HG02884 (cell line): ENCODE measurements around the gene ZMYM5.
"Not testable (repeated sequence)": the region's sequence is repeated elsewhere in the genome, so short reads cannot be mapped to it uniquely, and the experiment has no call there.

Experiments used
- ATAC-seq: cut with Tn5 transposase; IDR thresholded peaks from one replicate; pipeline ENCODE4 v1.9.1; 2021; ENCODE audit warnings: mild to moderate bottlenecking, moderate library complexity; ENCODE audit not compliant: unreplicated experiment

ZMYM5 gene

DNA sequence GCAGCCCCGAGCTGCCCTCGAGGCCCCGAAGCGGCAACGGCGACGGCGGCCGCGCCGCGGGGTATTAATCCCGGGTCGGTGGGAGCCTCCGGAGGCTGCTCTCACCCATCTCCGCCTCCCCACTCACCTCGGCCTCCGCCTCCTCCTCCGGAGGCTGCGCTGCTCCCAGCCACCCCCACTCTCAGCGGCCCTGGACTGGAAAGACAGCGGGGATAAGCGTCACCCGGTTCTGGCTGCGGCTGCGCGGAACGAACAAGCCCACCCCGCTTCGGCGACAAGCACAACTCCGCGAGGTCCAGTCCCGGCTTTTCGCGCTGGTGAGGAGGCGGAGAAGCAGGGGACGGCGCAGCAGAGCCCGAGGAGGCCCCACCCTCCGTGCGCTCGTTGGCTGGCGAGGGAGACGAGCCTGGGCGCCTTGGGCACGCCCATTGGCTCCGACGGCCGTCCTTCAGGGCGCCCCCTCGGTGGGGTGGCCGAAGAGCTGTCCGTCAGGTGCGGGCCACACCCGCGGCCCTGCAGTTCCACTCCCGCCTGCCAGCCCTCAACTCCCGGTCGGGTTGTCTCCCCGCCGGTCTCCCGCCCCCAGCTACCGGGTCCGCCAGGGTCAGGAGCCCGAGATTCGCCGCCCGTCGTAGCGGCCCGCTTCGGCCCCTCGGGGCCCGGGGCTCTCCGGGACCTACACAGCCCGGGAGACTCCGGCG, at the start of gene ZMYM5:
TSS of gene ZMYM5 (minus strand) at position 327 of the 701 bp plus-strand sequence. CDS start 11,469 bp downstream, outside the sequence.
- peak; percentile 80 for ATAC-seq

DNA sequence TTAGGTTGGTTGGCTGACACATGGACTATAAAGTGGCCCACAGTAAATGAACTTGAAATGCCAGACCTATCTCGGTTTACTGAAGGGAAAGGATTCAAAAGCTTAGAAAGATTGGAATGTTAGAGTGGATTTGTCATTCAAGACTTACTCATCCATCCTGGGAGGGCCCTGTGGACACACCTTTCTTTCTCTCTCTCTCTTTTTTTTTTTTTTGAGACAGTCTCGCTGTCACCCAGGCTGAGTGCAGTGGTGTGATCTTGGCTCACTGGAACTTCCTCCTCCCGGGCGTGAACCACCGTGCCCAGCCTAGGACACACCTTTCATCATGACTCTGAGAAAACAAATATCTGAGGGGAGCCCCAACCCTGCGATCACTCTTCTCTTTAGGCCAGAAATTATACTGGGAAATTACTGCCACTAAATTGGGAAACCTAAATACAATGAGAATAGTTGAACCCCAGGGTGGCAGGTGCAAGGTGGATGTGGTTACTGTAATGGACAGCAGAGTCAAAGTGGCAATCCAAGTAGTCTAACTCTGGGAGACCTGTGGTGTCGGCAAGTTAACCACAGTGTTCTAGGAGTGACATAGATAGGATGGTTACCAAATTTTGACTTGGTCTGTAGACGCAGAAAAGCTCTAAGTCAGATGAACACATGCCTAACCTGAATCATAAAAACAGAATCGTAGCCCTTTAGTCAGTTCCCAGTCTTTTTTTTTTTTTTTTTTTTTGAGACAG, 47.1 kb upstream of the ZMYM5 start:
- no peak for ATAC-seq

- no peak for ATAC-seq
Observed at GRCh38 chr13:19908350-19908986, 45.0 kb upstream of the ZMYM5 start.

- ATAC-seq, result not testable (repeated sequence)
Observed at GRCh38 chr13:19905487-19906195, 42.2 kb upstream of the ZMYM5 start.

GRCh38 chr13:19890030-19890429, 26.6 kb upstream of the ZMYM5 start:
- no peak for ATAC-seq

DNA sequence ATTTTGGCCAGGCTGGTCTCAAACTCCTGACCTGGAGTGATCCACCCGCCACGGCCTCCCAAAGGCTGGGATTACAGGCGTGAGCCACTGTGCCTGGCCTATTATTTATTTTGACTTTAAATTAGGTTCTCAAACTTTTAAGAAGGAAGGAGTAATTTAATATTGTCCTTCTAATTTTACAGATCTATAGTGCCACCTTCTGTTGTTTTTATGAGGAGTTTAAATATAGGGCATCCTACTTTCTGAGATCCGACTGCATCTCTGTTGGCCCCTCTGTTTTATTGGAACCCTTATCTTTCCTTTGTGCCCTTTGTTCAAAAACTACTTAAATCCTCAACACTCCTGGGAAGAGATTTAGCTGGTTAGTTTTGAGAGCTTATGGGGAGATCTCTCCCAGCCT, 25.4 kb upstream of the ZMYM5 start:
- no peak for ATAC-seq

- ATAC-seq, result no peak
Observed at GRCh38 chr13:19882231-19882630, 18.8 kb upstream of the ZMYM5 start.

DNA sequence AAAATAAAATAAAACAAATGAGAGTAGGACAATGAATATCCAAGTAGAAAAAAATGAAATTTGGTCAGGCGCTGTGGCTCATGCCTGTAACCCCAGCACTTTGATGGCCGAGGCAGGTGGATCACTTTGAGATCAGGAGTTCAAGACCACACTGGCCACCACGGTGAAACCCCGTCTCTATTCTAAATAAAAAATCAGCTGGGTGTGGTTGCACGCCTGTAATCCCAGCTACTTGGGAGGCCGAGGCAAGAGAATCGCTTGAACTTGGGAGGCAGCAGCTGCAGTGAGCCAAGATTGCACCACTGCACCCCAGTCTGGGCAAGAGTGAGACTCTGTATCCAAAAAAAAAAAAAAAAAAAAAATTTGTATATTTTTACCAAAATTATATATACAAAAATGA, 18.2 kb upstream of the ZMYM5 start:
- no peak for ATAC-seq

DNA sequence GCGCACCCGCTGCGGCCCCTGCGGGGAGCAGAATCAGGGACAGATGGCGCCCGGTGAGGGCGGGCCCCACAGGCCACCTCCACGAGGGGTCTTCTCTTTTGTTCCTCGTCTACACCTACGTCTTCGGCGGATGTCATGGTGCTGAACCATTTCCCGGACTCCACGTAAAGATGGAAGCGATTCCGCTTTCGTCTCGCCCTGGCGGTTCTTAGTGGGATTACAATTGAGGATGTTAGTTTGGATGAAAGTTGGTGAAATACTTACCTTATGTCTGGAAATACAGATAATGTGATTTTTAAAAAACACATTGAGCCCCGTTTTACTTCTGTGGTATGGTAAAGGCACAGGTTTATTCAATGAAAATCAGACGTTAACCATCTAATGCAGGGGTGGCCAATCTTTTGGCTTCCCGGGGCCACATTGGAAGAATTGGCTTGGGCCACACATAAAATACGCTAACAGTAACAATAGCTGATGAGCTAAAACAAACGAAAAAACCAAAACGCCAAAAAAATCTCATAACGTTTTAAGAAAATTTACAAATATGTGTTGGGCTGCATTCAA, 1.4 kb upstream of the ZMYM5 start:
- ATAC-seq, result no peak

DNA sequence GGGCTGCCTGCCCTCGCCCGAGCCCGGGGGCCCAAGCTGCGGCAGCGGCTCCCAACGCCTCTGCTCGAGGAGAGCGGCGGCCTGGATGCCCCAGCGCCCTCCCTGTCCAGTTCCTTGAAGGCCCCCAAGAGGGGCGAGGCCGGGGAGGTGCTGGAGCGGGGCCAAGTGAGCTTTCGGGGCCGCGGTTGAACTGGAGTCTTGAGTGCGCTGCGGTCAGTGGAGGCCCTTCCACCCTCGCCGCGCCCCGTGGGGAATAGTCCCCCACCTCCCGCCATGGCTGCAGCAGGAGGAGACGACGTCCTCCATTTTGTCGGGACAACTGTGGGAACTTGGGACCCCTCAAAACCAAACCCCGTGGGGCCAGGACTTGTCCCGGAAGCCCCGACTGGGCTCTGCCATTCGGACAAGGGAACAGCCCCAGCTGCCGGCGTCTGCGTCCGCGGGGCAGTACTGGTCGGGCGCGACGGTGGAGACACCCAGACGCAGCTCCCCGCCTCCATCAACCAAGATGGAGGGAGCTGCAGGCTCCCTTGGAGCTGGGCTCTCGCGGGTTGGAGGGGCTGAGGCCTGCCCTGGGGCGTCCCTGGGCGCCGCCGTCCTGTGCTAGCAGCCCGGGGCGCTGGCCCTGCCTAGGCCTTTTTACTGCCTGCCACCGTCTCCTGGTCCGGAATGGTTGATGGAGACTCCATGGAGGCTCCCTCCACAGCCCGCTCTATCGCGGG, 736 bp upstream of the ZMYM5 start:
- peak; percentile 22 for ATAC-seq

DNA sequence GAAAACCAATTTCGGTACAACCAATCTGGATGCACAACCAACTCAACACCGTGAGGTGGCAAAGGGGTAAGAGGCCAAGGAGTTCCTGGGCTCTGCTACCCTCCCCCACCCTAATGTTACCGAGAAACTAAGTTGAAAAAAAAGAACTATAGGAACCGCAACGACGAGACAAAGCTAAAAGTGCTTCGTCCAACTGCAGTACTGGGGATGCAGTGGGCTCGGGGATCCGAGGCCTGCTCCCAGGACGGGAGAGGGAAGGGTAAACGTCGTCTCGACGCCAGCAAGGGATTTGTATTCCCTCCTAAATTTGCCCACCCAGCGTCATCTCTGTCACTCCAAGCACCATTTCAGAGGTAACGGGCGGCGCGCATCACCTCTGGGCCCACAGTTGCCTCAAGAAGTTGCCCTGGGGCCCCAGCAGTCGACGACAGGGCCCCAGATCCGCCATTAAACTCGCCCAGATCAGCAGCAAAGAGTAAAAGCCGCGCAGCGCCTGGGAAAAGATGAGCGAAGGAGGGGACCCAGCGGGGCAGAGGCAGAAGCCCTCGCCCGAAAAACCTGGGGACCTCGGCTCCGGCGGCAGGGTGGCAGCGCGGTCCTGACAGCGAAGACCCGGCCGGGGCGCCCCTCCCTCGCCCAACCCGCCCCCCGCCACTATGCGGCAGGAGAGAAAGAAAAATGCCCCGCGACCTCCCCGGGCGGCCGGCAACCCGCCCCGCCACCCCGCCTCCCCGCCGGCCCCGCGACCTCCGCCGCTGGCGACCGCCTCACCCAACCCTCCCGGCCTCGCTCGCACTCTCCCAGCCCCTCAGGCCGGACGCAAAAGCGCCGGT, 752 bp downstream of the ZMYM5 start:
- ATAC-seq, result peak; percentile 8

- no peak for ATAC-seq
Observed at GRCh38 chr13:19861762-19862161, 1.7 kb downstream of the ZMYM5 start.

- ATAC-seq, result no peak
Observed at GRCh38 chr13:19860884-19861655, 2.4 kb downstream of the ZMYM5 start.

GRCh38 chr13:19857637-19858036, 5.8 kb downstream of the ZMYM5 start:
- ATAC-seq, result not testable (repeated sequence)

DNA sequence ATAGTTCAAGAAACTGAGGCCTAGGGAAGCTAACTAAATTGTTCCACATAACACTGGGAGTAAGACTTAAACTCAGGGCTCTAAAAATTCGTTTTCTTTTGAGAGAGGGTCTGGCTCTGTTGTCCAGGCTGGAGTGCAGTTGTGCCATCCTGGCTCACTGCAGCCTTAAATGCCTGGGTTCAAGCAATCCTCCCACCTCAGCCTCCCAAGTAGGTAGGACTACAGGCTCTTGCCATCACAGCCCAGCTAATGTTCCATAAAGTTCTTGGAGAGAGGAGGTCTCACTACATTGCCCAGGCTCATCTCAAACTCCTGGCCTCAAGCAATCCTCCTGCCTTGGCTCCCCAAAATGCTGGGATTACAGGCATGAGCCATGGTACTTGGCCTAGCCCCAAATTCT, 10.7 kb downstream of the ZMYM5 start:
- no peak for ATAC-seq

GRCh38 chr13:19845758-19846157, 17.7 kb downstream of the ZMYM5 start:
- ATAC-seq, result no peak

GRCh38 chr13:19838865-19839275, 24.6 kb downstream of the ZMYM5 start:
- ATAC-seq, result no peak

DNA sequence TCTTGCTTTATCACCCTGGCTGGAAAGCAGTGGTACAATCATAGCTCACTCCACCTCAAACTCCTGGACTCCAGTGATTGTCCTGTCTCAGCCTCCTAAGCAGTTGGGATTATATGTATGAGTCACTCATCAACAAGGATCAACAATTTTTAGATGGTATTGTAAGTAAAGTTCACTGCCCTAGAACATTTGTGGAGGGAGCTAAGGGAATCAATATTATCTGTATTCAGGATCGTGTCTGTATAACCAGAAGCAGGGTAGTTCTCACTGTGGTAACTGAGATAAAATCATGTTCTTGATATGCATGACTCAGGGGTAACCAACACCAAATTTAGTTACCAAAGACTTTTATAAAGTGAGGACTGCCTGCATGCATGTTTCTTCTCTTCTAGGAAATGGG, 27.0 kb downstream of the ZMYM5 start:
- ATAC-seq, result no peak

DNA sequence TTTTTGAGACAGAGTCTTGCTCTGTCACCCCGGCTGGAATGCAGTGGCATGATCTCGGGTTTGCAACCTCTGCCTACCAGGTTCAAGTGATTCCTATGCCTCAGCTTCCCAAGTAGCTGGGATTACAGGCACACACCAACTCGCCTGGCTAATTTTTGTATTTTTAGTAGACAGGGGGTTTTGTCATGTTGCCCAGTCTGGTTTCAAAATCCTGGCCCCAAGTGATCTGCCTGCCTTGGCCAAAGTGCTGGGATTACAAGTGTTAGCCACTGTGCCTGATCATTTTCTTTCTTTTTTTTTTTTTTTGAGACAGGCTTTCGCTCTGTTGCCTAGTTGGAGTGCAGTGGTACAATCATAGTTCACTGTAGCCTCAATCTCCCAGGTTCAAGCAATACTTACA, 28.7 kb downstream of the ZMYM5 start:
- ATAC-seq, result no peak
